ENCODE data around the gene PRSS33. TPM values are rescaled to one million over a fixed set of nuclear protein-coding genes. Genes with fewer than 3 reads are reported as not detected.

PRSS33 gene
- total and polyA plus RNA-seq, 9 of the 15 experiments (the other 6 are each of a cell fraction or from before 2014, with no cell fraction given) = not detected

DNA sequence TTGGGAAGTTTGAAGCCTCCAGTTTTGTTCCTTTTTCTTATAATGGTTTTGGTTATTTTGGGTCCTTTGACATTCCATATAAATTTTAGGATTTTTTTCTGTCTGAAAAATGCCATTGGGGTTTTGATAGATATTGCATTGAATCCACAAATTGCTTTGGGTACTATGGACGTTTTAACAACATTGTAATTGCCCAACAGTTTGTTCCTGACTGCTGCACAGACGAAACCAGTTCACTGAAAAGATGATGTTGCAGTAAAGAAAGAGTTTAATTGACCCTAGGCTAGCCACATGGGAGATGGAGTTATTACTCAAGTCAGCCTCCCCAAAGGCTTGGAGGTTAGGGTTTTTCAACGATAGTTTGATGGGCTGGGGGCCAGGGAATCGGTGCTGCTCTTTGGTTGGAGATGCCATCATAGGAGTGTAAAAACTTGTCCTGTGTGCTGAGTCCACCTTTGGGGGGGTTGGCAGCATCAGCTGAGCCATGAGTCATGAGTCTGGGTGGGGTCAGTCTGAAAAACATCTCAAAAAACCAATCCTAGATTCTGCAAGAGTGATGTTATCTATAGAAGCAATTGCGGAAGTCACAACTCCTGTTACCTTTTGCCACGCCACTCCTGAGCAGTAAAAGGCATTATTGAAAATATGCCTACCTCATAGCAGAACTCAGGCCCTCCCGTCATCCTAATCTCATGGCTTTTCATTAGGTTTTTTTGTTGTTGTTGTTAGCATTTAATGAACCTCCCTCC, 8.2 kb upstream of the PRSS33 start (continued):
- TF ChIP-seq, protein P1, sequence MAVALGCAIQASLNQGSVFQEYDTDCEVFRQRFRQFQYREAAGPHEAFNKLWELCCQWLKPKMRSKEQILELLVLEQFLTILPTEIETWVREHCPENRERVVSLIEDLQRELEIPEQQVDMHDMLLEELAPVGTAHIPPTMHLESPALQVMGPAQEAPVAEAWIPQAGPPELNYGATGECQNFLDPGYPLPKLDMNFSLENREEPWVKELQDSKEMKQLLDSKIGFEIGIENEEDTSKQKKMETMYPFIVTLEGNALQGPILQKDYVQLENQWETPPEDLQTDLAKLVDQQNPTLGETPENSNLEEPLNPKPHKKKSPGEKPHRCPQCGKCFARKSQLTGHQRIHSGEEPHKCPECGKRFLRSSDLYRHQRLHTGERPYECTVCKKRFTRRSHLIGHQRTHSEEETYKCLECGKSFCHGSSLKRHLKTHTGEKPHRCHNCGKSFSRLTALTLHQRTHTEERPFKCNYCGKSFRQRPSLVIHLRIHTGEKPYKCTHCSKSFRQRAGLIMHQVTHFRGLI (CRISPR knock-in tag; IDR thresholded peaks at IDR 0.05) = no peak
- no peak for TF ChIP-seq ATF1 (CRISPR knock-in tag; IDR thresholded peaks at IDR 0.05)
- TF ChIP-seq ATF1 (tag; IDR thresholded peaks at IDR 0.05) = no peak
- TF ChIP-seq MIER1 (IDR thresholded peaks at IDR 0.05; ENCODE audit: low read depth) = no peak
- no peak for TF ChIP-seq PHF20 (IDR thresholded peaks at IDR 0.05; ENCODE audit: partially characterized antibody)
- no peak for TF ChIP-seq ZNF830 (CRISPR knock-in tag; IDR thresholded peaks at IDR 0.05)
- no peak for TF ChIP-seq FOXA1 (IDR thresholded peaks at IDR 0.05; ENCODE audit: borderline replicate concordance)
- TF ChIP-seq SMARCA4 (IDR thresholded peaks at IDR 0.05) = peak; percentile 68; the same call in 1 of the 2 replicates
- TF ChIP-seq ZNF324 (CRISPR knock-in tag; IDR thresholded peaks at IDR 0.05) = no peak
- no peak for TF ChIP-seq ELF2 (CRISPR knock-in tag; IDR thresholded peaks at IDR 0.05)
- TF ChIP-seq RBM39 (optimal IDR thresholded peaks at IDR 0.05; ENCODE audit: low read depth, low read length) = no peak
- no peak for TF ChIP-seq EZH2 (IDR thresholded peaks at IDR 0.05; ENCODE audit: borderline replicate concordance, low read depth, low read length)
- peak; percentile 22 for TF ChIP-seq MEIS2 (IDR thresholded peaks at IDR 0.05; ENCODE audit: partially characterized antibody)
- TF ChIP-seq TCFL5 (CRISPR knock-in tag; conservative IDR thresholded peaks at IDR 0.05) = no peak
- no peak for TF ChIP-seq HNRNPLL (IDR thresholded peaks at IDR 0.05; ENCODE audit: low read depth, low read length, poor library complexity, severe bottlenecking)
- no peak for TF ChIP-seq CEBPG (CRISPR knock-in tag; IDR thresholded peaks at IDR 0.05)
- peak in 1 of 2 experiments; percentile 67; a peak in 2 of 4 replicates for TF ChIP-seq CEBPG (tag; conservative IDR thresholded peaks at IDR 0.05 in 1 of 2, IDR thresholded peaks at IDR 0.05 in 1 of 2)
- no peak for TF ChIP-seq MLLT1 (IDR thresholded peaks at IDR 0.05)
- TF ChIP-seq SP1 (CRISPR knock-in tag; IDR thresholded peaks at IDR 0.05) = no peak
- no peak for TF ChIP-seq CHD4 (IDR thresholded peaks at IDR 0.05; ENCODE audit: insufficient read depth, insufficient replicate concordance, low read depth, low read length, poor library complexity, severe bottlenecking)
- TF ChIP-seq, protein P2, sequence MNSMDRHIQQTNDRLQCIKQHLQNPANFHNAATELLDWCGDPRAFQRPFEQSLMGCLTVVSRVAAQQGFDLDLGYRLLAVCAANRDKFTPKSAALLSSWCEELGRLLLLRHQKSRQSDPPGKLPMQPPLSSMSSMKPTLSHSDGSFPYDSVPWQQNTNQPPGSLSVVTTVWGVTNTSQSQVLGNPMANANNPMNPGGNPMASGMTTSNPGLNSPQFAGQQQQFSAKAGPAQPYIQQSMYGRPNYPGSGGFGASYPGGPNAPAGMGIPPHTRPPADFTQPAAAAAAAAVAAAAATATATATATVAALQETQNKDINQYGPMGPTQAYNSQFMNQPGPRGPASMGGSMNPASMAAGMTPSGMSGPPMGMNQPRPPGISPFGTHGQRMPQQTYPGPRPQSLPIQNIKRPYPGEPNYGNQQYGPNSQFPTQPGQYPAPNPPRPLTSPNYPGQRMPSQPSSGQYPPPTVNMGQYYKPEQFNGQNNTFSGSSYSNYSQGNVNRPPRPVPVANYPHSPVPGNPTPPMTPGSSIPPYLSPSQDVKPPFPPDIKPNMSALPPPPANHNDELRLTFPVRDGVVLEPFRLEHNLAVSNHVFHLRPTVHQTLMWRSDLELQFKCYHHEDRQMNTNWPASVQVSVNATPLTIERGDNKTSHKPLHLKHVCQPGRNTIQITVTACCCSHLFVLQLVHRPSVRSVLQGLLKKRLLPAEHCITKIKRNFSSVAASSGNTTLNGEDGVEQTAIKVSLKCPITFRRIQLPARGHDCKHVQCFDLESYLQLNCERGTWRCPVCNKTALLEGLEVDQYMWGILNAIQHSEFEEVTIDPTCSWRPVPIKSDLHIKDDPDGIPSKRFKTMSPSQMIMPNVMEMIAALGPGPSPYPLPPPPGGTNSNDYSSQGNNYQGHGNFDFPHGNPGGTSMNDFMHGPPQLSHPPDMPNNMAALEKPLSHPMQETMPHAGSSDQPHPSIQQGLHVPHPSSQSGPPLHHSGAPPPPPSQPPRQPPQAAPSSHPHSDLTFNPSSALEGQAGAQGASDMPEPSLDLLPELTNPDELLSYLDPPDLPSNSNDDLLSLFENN (IDR thresholded peaks at IDR 0.05; ENCODE audit: low read depth in 2 of 2, low read length in 2 of 2) = no peak
- TF ChIP-seq L3MBTL2 (IDR thresholded peaks at IDR 0.05) = peak; percentile 54

Data from K562 (cell line).